CD14-positive monocyte (primary cell): ENCODE data around the gene TMEM178B. TPM values are rescaled to one million over a fixed set of nuclear protein-coding genes. Genes with fewer than 3 reads are reported as not detected.

ENCODE experiments used
- DNase-seq, 3 donors: peaks; one replicate each; pipeline ENCODE4 v3.0.0-alpha.2; 2011 to 2022
- H2AFZ ChIP-seq: 2 replicates; pipeline ENCODE4 v1.6.0; 2012; ENCODE audit warnings: mild to moderate bottlenecking, low read depth, low read length, inconsistent platforms; ENCODE audit not compliant: insufficient read depth, poor library complexity, severe bottlenecking
- H3K27ac ChIP-seq, 2 donors: 1 replicate in 1 of 2; 2 replicates in 1 of 2; pipeline ENCODE4 v1.5.1; 2012 to 2013; ENCODE audit warnings: low read length in 2 of 2, control low read depth in 1 of 2, inconsistent platforms in 1 of 2, low read depth in 1 of 2, mild to moderate bottlenecking in 1 of 2
- H3K27me3 ChIP-seq, 2 donors: one replicate each; pipeline versions ENCODE4 v1.6.0 to v1.6.1; 2011 to 2013; ENCODE audit warnings: low read length in 2 of 2; ENCODE audit not compliant: control insufficient read depth in 2 of 2, insufficient read depth in 2 of 2
- H3K36me3 ChIP-seq, 2 donors: replicated peaks in 1 of 2; 1 replicate in 1 of 2; 2 replicates in 1 of 2; pipeline versions ENCODE4 v1.5.1 to v1.6.1; 2012 to 2013; ENCODE audit warnings: low read length in 2 of 2, control low read depth in 1 of 2, inconsistent platforms in 1 of 2, mild to moderate bottlenecking in 1 of 2; ENCODE audit not compliant: insufficient read depth in 2 of 2, control insufficient read depth in 1 of 2
- H3K4me1 ChIP-seq, 2 donors: 1 replicate in 1 of 2; 2 replicates in 1 of 2; pipeline versions ENCODE4 v1.5.1 to v1.6.1; 2012 to 2013; ENCODE audit warnings: low read length in 2 of 2, control low read depth in 1 of 2, inconsistent platforms in 1 of 2, mild to moderate bottlenecking in 1 of 2, moderate library complexity in 1 of 2; ENCODE audit not compliant: insufficient read depth in 2 of 2, control insufficient read depth in 1 of 2
- H3K4me2 ChIP-seq: replicated peaks from 2 replicates; pipeline ENCODE3; 2012; ENCODE audit warnings: low read length, moderate library complexity, mild to moderate bottlenecking; ENCODE audit not compliant: poor library complexity, severe bottlenecking; ENCODE audit errors: extremely low read depth
- H3K4me3 ChIP-seq, 3 experiments: fragments of 200-600 bp in 1 of 3; sonication (generic) in 1 of 3; replicated peaks in 1 of 3; 1 replicate in 2 of 3; 2 replicates in 1 of 3; pipeline ENCODE4 v1.5.1; 2011 to 2013; ENCODE audit warnings: low read length in 3 of 3, mild to moderate bottlenecking in 3 of 3, control low read depth in 2 of 3, low read depth in 2 of 3, inconsistent platforms in 1 of 3, moderate library complexity in 1 of 3
- H3K79me2 ChIP-seq: 2 replicates; pipeline ENCODE4 v1.6.0; 2012; ENCODE audit warnings: mild to moderate bottlenecking, control low read depth, inconsistent platforms, low read length, moderate library complexity; ENCODE audit not compliant: insufficient read depth
- H3K9ac ChIP-seq: 2 replicates; pipeline ENCODE4 v1.6.0; 2017; ENCODE audit warnings: low read length, mild to moderate bottlenecking; ENCODE audit not compliant: insufficient read depth, poor library complexity, severe bottlenecking
- H3K9me3 ChIP-seq, 2 donors: replicated peaks in 1 of 2; 1 replicate in 1 of 2; 2 replicates in 1 of 2; pipeline versions ENCODE4 v1.5.1 to v1.6.1; 2012 to 2013; ENCODE audit warnings: low read length in 2 of 2, control low read depth in 1 of 2; ENCODE audit not compliant: control insufficient read depth in 1 of 2, insufficient read depth in 1 of 2
- H4K20me1 ChIP-seq: 2 replicates; pipeline ENCODE4 v1.6.0; 2012; ENCODE audit warnings: mild to moderate bottlenecking, low read length, control low read depth, moderate library complexity; ENCODE audit not compliant: insufficient read depth
- H3K27ac Mint-ChIP-seq, 7 donors: one replicate each; pipeline ENCODE4 v1.8.0; 2020; ENCODE audit warnings: mild to moderate bottlenecking in 7 of 7, mixed read lengths in 7 of 7, moderate library complexity in 6 of 7, inconsistent platforms in 2 of 7
- H3K27me3 Mint-ChIP-seq, 3 donors: one replicate each; pipeline ENCODE4 v1.8.0; 2021 to 2022; ENCODE audit warnings: low read depth in 3 of 3, mild to moderate bottlenecking in 3 of 3, mixed read lengths in 3 of 3, moderate library complexity in 3 of 3, inconsistent platforms in 1 of 3
- H3K36me3 Mint-ChIP-seq, 2 donors: one replicate each; pipeline ENCODE4 v1.8.0; 2020; ENCODE audit warnings: mixed read lengths in 2 of 2, inconsistent platforms in 1 of 2, mild to moderate bottlenecking in 1 of 2
- H3K4me1 Mint-ChIP-seq: one replicate; pipeline ENCODE4 v1.8.0; 2020; ENCODE audit warnings: mild to moderate bottlenecking, mixed read lengths
- H3K4me3 Mint-ChIP-seq, 2 donors: one replicate each; pipeline ENCODE4 v1.8.0; 2020; ENCODE audit warnings: mild to moderate bottlenecking in 2 of 2, mixed read lengths in 2 of 2, moderate library complexity in 1 of 2
- H3K9me3 Mint-ChIP-seq, 7 donors: one replicate each; pipeline ENCODE4 v1.8.0; 2020 to 2022; ENCODE audit warnings: mixed read lengths in 7 of 7, mild to moderate bottlenecking in 6 of 7, moderate library complexity in 6 of 7, inconsistent platforms in 2 of 7
- CTCF ChIP-seq: fragments of 200-600 bp; IDR thresholded peaks from one replicate; pipeline ENCODE4 v1.8.0; 2022; ENCODE audit warnings: antibody characterized with exemption, mild to moderate bottlenecking
- WGBS: methylation state at CpG from one replicate; pipeline ENCODE4 v1.1.5; 2013; ENCODE audit warnings: missing lambda C conversion rate; ENCODE audit not compliant: insufficient coverage; 5-methylcytosine and 5-hydroxymethylcytosine counted together
- intact Hi-C, 2 donors: fragments of 100-400 bp; cut with micrococcal nuclease; formaldehyde crosslinking; loops; one replicate each; pipeline versions ENCODE4 v1.15.0 to v1.15.1; 2023
- polyA plus RNA-seq, 3 donors: library from polyadenylated mRNA; depleted of rRNA in 1 of 3; unstranded in 2 of 3; stranded (reverse) in 1 of 3; fragments of 300-500 nt in 2 of 3; fragments of >200 nt in 1 of 3; fragmentation: Illumina TruSeq in 2 of 3; gene quantifications; 1 replicate in 2 of 3; 2 replicates in 1 of 3; pipeline ENCODE4 v1.2.3, GENCODE V29; 2012 to 2021

Gene TMEM178B
- polyA plus RNA-seq, 3 donors: not detected

GRCh38 chr7:141157138-141157765 lies 83.4 kb downstream of the TMEM178B start:
- H2AFZ ChIP-seq: peak overlapping the region; percentile 67
- H3K27me3 Mint-ChIP-seq: peaks cover 2 to 8% (median 7%) of the 10 kb centered on the region in 3 donors

GRCh38 chr7:141158561-141158960 lies 84.7 kb downstream of the TMEM178B start:
- 54% methylated on average over 4 of the region's 4 CpGs for WGBS
- intact Hi-C loops: no loop called here
- Mint-ChIP-seq H3K4me1 (peaks cover 26% of the 10 kb centered on the region), H3K27me3 (peaks cover 2 to 8% (median 7%) of the 10 kb centered on the region in 3 donors), H3K9me3 (peaks cover 0 to 6% (median 2%) of the 10 kb centered on the region in 7 donors), H3K36me3 (no peaks in the 10 kb centered on the region), H3K4me3 (no peak overlapping the region), H3K27ac (peak overlapping the region in 2 of 7 donors; percentile 1 to 71)
- Histone ChIP-seq H3K27me3 (no peaks in the 10 kb centered on the region), H3K4me2 (no peak overlapping the region), H3K27ac (peak overlapping the region in 1 of 2 donors; percentile 1), H3K4me3 (no peak overlapping the region), H2AFZ (peak overlapping the region; percentile 26), H3K4me1 (peaks cover 18 to 29% of the 10 kb centered on the region in 2 donors), H3K36me3 (no peaks in the 10 kb centered on the region), H3K9me3 (no peaks in the 10 kb centered on the region), H4K20me1 (no peaks in the 10 kb centered on the region), H3K79me2 (no peaks in the 10 kb centered on the region), H3K9ac (no peak overlapping the region)
- no peak for TF ChIP-seq CTCF
- DNase-seq: peak; percentile 12 to 32 (median 16)

More at GRCh38 chr7:141157138-141157765, 83.4 kb downstream of the TMEM178B start:
- Histone ChIP-seq H3K4me3 (peak overlapping the region in 1 of 3 experiments; percentile 51), H4K20me1 (no peaks in the 10 kb centered on the region), H3K79me2 (no peaks in the 10 kb centered on the region), H3K27me3 (no peaks in the 10 kb centered on the region), H3K36me3 (no peaks in the 10 kb centered on the region), H3K9ac (no peak overlapping the region), H3K4me1 (peaks cover 18 to 29% of the 10 kb centered on the region in 2 donors), H3K9me3 (no peaks in the 10 kb centered on the region), H3K4me2 (peak overlapping the region; percentile 60), H3K27ac (peak overlapping the region in 1 of 2 donors; percentile 43)
- Mint-ChIP-seq H3K27ac (peak overlapping the region in 6 of 7 donors; percentile 7 to 83 (median 63)), H3K36me3 (no peaks in the 10 kb centered on the region), H3K9me3 (peaks cover 0 to 6% (median 0%) of the 10 kb centered on the region in 7 donors), H3K4me1 (peaks cover 26% of the 10 kb centered on the region), H3K4me3 (peak overlapping the region; percentile 38 to 93)
- intact Hi-C loops: no loop called here
- TF ChIP-seq CTCF: no peak
- peak; percentile 10 to 20 (median 14) for DNase-seq
- 79% methylated on average over 11 of the region's 16 CpGs for WGBS
